Measurements from ENCODE around the gene ATP5PD. TPM values are rescaled to one million over a fixed set of nuclear protein-coding genes. Genes with fewer than 3 reads are reported as not detected.
"Not testable (repeated sequence)": the region's sequence is repeated elsewhere in the genome, so short reads cannot be mapped to it uniquely, and the experiment has no call there.

Gene ATP5PD
- total RNA-seq, 8 experiments from 2014 or later = 282 to 662 (median 376) TPM

- WGBS, 10 experiments = 80 to 100% (median 97%) methylated on average over 1 to 18 of the region's 26 CpGs; no CpG with 5 or more reads in 2 of the 10 experiments
- ATAC-seq (replicated peaks in 6 of 8) = no peak
- H3K27ac ChIP-seq = no peak overlapping the region
- in situ Hi-C loops (cut with MboI; ENCODE audit: low pct_unique_long_range_greater_than_20kb in 2 of 9, low sequenced_read_pairs in 9 of 9, unreplicated experiment in 9 of 9) = no loop called here
- no peak overlapping the region for H3K4me3 ChIP-seq
- H3K4me1 ChIP-seq (replicated peaks in 1 of 2) = no peaks in the 10 kb centered on the region
Observed at GRCh38 chr17:75060434-75061054, 13.8 kb upstream of the ATP5PD start.

GRCh38 chr17:75059369-75060345, 12.9 kb upstream of the ATP5PD start:
- H3K4me1 ChIP-seq (replicated peaks in 1 of 2) = no peaks in the 10 kb centered on the region
- 36 to 93% (median 78%) methylated on average over 3 to 20 of the region's 25 CpGs for WGBS, 10 experiments
- H3K27ac ChIP-seq = no peak overlapping the region
- in situ Hi-C loops (cut with MboI; ENCODE audit: low pct_unique_long_range_greater_than_20kb in 2 of 9, low sequenced_read_pairs in 9 of 9, unreplicated experiment in 9 of 9) = no loop called here
- H3K4me3 ChIP-seq = no peak overlapping the region
- ATAC-seq (replicated peaks in 6 of 8) = peak; percentile 27 to 70 (median 50)

GRCh38 chr17:75051941-75052340, 5.2 kb upstream of the ATP5PD start:
- Histone ChIP-seq H3K4me3 (no peak overlapping the region), H3K27ac (no peak overlapping the region), H3K4me1 (replicated peaks in 1 of 2) (peaks cover 3 to 7% of the 10 kb centered on the region in 2 donors)
- ATAC-seq (replicated peaks in 6 of 8) = no peak
- WGBS, 10 experiments = 40 to 100% (median 94%) methylated on average over 1 to 2 of the region's 2 CpGs; no CpG with 5 or more reads in 3 of the 10 experiments
- in situ Hi-C loops (cut with MboI; ENCODE audit: low pct_unique_long_range_greater_than_20kb in 2 of 9, low sequenced_read_pairs in 9 of 9, unreplicated experiment in 9 of 9) = no loop called here

- peaks cover 10 to 13% of the 10 kb centered on the region in 2 donors for H3K4me1 ChIP-seq (replicated peaks in 1 of 2)
- no peak for ATAC-seq (replicated peaks in 6 of 8)
- in situ Hi-C loops (cut with MboI; ENCODE audit: low pct_unique_long_range_greater_than_20kb in 2 of 9, low sequenced_read_pairs in 9 of 9, unreplicated experiment in 9 of 9) = no loop called here
- H3K4me3 ChIP-seq = no peak overlapping the region
- no peak overlapping the region for H3K27ac ChIP-seq
Observed at GRCh38 chr17:75049706-75050105, 2.9 kb upstream of the ATP5PD start.

- H3K27ac ChIP-seq = no peak overlapping the region
- in situ Hi-C loops (cut with MboI; ENCODE audit: low pct_unique_long_range_greater_than_20kb in 2 of 9, low sequenced_read_pairs in 9 of 9, unreplicated experiment in 9 of 9) = no loop called here
- 60 to 100% (median 89%) methylated on average over 1 to 5 of the region's 5 CpGs; no CpG with 5 or more reads in 2 of the 10 experiments for WGBS, 10 experiments
Observed at GRCh38 chr17:75049057-75049456, 2.3 kb upstream of the ATP5PD start.

GRCh38 chr17:75048249-75048878, 1.6 kb upstream of the ATP5PD start:
- H3K27ac ChIP-seq = no peak overlapping the region

More at GRCh38 chr17:75049057-75049456, 2.3 kb upstream of the ATP5PD start:
- H3K4me1 ChIP-seq (replicated peaks in 1 of 2) = peaks cover 10 to 13% of the 10 kb centered on the region in 2 donors
- no peak overlapping the region for H3K4me3 ChIP-seq
- no peak for ATAC-seq (replicated peaks in 6 of 8)

GRCh38 chr17:75047398-75048098, 779 bp upstream of the ATP5PD start:
- in situ Hi-C loops (cut with MboI; ENCODE audit: low pct_unique_long_range_greater_than_20kb in 2 of 9, low sequenced_read_pairs in 9 of 9, unreplicated experiment in 9 of 9) = no loop called here
- Histone ChIP-seq H3K27ac (peak overlapping the region; percentile 70 to 93), H3K4me3 (peak overlapping the region; percentile 78 to 99 (median 88)), H3K4me1 (replicated peaks in 1 of 2) (peaks cover 10 to 13% of the 10 kb centered on the region in 2 donors)
- peak; percentile 1 to 36 (median 24) for ATAC-seq (replicated peaks in 6 of 8)
- whole genome bisulfite sequencing, 10 experiments = 0 to 17% (median 0%) methylated on average over 1 to 4 of the region's 38 CpGs; no CpG with 5 or more reads in 3 of the 10 experiments

More at GRCh38 chr17:75048249-75048878, 1.6 kb upstream of the ATP5PD start:
- in situ Hi-C loops (cut with MboI; ENCODE audit: low pct_unique_long_range_greater_than_20kb in 2 of 9, low sequenced_read_pairs in 9 of 9, unreplicated experiment in 9 of 9) = no loop called here
- 6 to 81% (median 37%) methylated on average over 2 to 5 of the region's 5 CpGs; no CpG with 5 or more reads in 2 of the 10 experiments for WGBS, 10 experiments
- no peak for ATAC-seq (replicated peaks in 6 of 8)
- Histone ChIP-seq H3K4me3 (peak overlapping the region; percentile 78 to 99 (median 88)), H3K4me1 (replicated peaks in 1 of 2) (peaks cover 10 to 13% of the 10 kb centered on the region in 2 donors)

GRCh38 chr17:75045946-75046406, 793 bp downstream of the ATP5PD start:
- Histone ChIP-seq H3K4me3 (peak overlapping the region; percentile 78 to 99 (median 88)), H3K27ac (peak overlapping the region; percentile 70 to 93), H3K4me1 (replicated peaks in 1 of 2) (peaks cover 10 to 13% of the 10 kb centered on the region in 2 donors)
- WGBS, 10 experiments = 0 to 40% (median 1%) methylated on average over 2 to 14 of the region's 25 CpGs; no CpG with 5 or more reads in 4 of the 10 experiments
- ATAC-seq (replicated peaks in 6 of 8); in situ Hi-C loops (cut with MboI; ENCODE audit: low pct_unique_long_range_greater_than_20kb in 2 of 9, low sequenced_read_pairs in 9 of 9, unreplicated experiment in 9 of 9): not testable (repeated sequence)

GRCh38 chr17:75044716-75045115, 2.1 kb downstream of the ATP5PD start:
- Histone ChIP-seq H3K4me1 (replicated peaks in 1 of 2) (peaks cover 10 to 13% of the 10 kb centered on the region in 2 donors), H3K4me3 (no peak overlapping the region), H3K27ac (no peak overlapping the region)
- no peak for ATAC-seq (replicated peaks in 6 of 8)
- in situ Hi-C loops (cut with MboI; ENCODE audit: low pct_unique_long_range_greater_than_20kb in 2 of 9, low sequenced_read_pairs in 9 of 9, unreplicated experiment in 9 of 9) = no loop called here
- 59 to 100% (median 86%) methylated on average over 1 to 6 of the region's 7 CpGs; no CpG with 5 or more reads in 3 of the 10 experiments for WGBS, 10 experiments

GRCh38 chr17:75043789-75044188, 3.0 kb downstream of the ATP5PD start:
- WGBS, 10 experiments = 40 to 85% (median 47%) methylated on average over 2 to 3 of the region's 5 CpGs; no CpG with 5 or more reads in 2 of the 10 experiments
- H3K4me3 ChIP-seq; H3K27ac ChIP-seq; ATAC-seq (replicated peaks in 6 of 8); in situ Hi-C loops (cut with MboI; ENCODE audit: low pct_unique_long_range_greater_than_20kb in 2 of 9, low sequenced_read_pairs in 9 of 9, unreplicated experiment in 9 of 9): not testable (repeated sequence)
- peaks cover 10 to 12% of the 10 kb centered on the region in 2 donors for H3K4me1 ChIP-seq (replicated peaks in 1 of 2)

GRCh38 chr17:75041656-75042280, 5.0 kb downstream of the ATP5PD start:
- whole genome bisulfite sequencing, 10 experiments = 40 to 100% (median 78%) methylated on average over 1 to 9 of the region's 12 CpGs; no CpG with 5 or more reads in 1 of the 10 experiments
- Histone ChIP-seq H3K4me1 (replicated peaks in 1 of 2) (peaks cover 6 to 7% of the 10 kb centered on the region in 2 donors), H3K27ac (no peak overlapping the region), H3K4me3 (no peak overlapping the region)
- in situ Hi-C loops (cut with MboI; ENCODE audit: low pct_unique_long_range_greater_than_20kb in 2 of 9, low sequenced_read_pairs in 9 of 9, unreplicated experiment in 9 of 9) = no loop called here
- no peak for ATAC-seq (replicated peaks in 6 of 8)

GRCh38 chr17:75039238-75039637, 7.5 kb downstream of the ATP5PD start:
- in situ Hi-C loops (cut with MboI; ENCODE audit: low pct_unique_long_range_greater_than_20kb in 2 of 9, low sequenced_read_pairs in 9 of 9, unreplicated experiment in 9 of 9) = no loop called here
- WGBS, 10 experiments = 80 to 100% (median 100%) methylated on average over 1 to 4 of the region's 5 CpGs; no CpG with 5 or more reads in 1 of the 10 experiments

More at GRCh38 chr17:75039238-75039637, 7.5 kb downstream of the ATP5PD start:
- Histone ChIP-seq H3K27ac (no peak overlapping the region), H3K4me1 (replicated peaks in 1 of 2) (peaks cover 0 to 6% of the 10 kb centered on the region in 2 donors), H3K4me3 (no peak overlapping the region)
- no peak for ATAC-seq (replicated peaks in 6 of 8)
